ENCODE results near the gene GPR78. TPM values are rescaled to one million over a fixed set of nuclear protein-coding genes. Genes with fewer than 3 reads are reported as not detected.
A peak's percentile ranks its signal among the peaks of the same experiment; 100 is the strongest.

GPR78 gene
- total RNA-seq, 1 experiment from 2014 or later, result 3.4 TPM

DNA sequence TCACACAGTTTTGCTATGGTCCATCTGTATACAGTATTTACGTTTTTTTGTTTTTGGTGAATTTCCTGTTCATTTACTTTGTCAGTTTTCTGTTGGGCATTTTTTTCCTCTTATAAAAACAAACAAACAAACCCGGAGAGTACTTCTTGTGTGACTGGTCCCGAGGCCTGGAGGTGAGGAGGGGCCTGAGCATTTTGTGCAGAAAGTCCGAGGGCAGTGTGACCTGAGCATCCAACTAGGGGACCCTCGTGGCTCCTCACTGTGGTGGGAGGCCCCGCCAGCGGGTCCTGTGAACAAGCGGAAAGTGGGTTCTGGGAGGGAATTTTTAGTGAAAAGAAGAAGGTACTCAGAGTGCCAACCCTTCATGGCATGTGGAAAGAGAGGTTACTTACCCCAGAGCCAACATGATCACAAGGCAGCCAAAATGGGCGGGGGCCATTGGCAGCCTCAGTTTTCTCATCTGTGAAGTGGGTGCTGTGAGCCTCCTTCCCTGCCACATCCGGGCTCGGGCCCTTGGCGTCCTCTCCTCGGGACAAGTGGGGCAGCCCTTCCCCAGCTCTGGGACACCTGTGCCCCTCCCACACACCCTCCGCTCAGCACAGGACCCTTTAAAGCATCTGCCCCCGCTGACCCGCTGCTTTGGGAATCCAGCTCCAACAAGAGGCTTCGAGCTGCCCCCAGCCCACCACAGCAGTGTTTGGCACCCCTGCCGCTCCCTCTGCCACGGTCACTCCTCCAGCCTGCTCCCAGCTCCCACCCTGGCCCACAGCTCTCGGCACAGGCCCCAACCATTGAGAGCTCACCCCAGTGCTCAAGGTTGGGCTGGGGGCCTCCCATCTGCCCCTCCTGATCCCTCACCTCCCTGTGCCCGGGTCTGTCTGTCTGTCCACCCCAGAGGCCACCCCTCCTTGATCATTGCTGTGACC lies 22.8 kb upstream of the GPR78 start:
- Mint-ChIP-seq H3K4me3 (no peak overlapping the region), H3K9me3 (no peaks in the 10 kb centered on the region), H3K36me3 (ENCODE audit: insufficient read depth in 1 of 3, low read depth in 3 of 3) (no peaks in the 10 kb centered on the region), H3K4me1 (peaks cover 35 to 49% of the 10 kb centered on the region in 2 experiments), H3K27ac (peak overlapping the region in 1 of 3 experiments; percentile 56; a peak in 3 of 7 replicates), H3K27me3 (ENCODE audit: low read depth) (no peaks in the 10 kb centered on the region; the same call in 1 of the 2 replicates)
- H2BK20ac ChIP-seq (ENCODE audit: low read depth, low read length, poor library complexity, severe bottlenecking), result no peak overlapping the region
- H3K9ac ChIP-seq (ENCODE audit: extremely low read depth, insufficient read length, low read length), result no peak overlapping the region
- H3K18ac ChIP-seq (ENCODE audit: insufficient read length, low read depth, low read length), result no peak overlapping the region
- no peak overlapping the region for H3T11ph ChIP-seq (ENCODE audit: low read length)
- H3K23me2 ChIP-seq (ENCODE audit: insufficient read length, low read depth, low read length, poor library complexity, severe bottlenecking), result no peaks in the 10 kb centered on the region
- no peaks in the 10 kb centered on the region for H3K9me3 ChIP-seq (ENCODE audit: control insufficient read depth, low read depth, low read length)
- TF ChIP-seq, protein P1, sequence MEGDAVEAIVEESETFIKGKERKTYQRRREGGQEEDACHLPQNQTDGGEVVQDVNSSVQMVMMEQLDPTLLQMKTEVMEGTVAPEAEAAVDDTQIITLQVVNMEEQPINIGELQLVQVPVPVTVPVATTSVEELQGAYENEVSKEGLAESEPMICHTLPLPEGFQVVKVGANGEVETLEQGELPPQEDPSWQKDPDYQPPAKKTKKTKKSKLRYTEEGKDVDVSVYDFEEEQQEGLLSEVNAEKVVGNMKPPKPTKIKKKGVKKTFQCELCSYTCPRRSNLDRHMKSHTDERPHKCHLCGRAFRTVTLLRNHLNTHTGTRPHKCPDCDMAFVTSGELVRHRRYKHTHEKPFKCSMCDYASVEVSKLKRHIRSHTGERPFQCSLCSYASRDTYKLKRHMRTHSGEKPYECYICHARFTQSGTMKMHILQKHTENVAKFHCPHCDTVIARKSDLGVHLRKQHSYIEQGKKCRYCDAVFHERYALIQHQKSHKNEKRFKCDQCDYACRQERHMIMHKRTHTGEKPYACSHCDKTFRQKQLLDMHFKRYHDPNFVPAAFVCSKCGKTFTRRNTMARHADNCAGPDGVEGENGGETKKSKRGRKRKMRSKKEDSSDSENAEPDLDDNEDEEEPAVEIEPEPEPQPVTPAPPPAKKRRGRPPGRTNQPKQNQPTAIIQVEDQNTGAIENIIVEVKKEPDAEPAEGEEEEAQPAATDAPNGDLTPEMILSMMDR (conservative IDR thresholded peaks at IDR 0.05), result no peak
- WGBS (ENCODE audit: extremely low coverage, insufficient read length, low lambda C conversion rate), result no CpG with 5 or more reads among the region's 21 CpGs
- H2BK12ac ChIP-seq (ENCODE audit: insufficient read length, low read depth, low read length), result no peak overlapping the region
- H3K79me2 ChIP-seq (ENCODE audit: insufficient read depth, low read length), result no peaks in the 10 kb centered on the region
- H3K23ac ChIP-seq (ENCODE audit: insufficient read length, low read depth, low read length), result no peak overlapping the region
- no peak overlapping the region for H3K56ac ChIP-seq (ENCODE audit: insufficient read length, low read depth, low read length)
- no peak overlapping the region for H2AK5ac ChIP-seq (ENCODE audit: insufficient read length, low read length)
- no peak overlapping the region for H3K14ac ChIP-seq (ENCODE audit: insufficient read depth, low read length)
- H3K4me2 ChIP-seq (ENCODE audit: insufficient read depth, insufficient read length, low read length), result no peak overlapping the region
- no peak overlapping the region for H4K8ac ChIP-seq (replicated peaks; ENCODE audit: insufficient read length, low read depth, low read length)
- no peaks in the 10 kb centered on the region for H3K27me3 ChIP-seq (ENCODE audit: insufficient read depth, low read length)
- H2BK120ac ChIP-seq (ENCODE audit: low read depth, low read length, poor library complexity, severe bottlenecking), result no peak overlapping the region
- H4K91ac ChIP-seq (ENCODE audit: insufficient read length, low read depth, low read length), result no peak overlapping the region
- H3K4ac ChIP-seq (ENCODE audit: low read depth, low read length), result no peak overlapping the region
- no peak overlapping the region for H3K27ac ChIP-seq (ENCODE audit: insufficient read length, low read depth, low read length)
- no peak overlapping the region for H2BK15ac ChIP-seq (ENCODE audit: low read depth, low read length)
- no peaks in the 10 kb centered on the region for H3K79me1 ChIP-seq (ENCODE audit: insufficient read depth, low read depth, low read length, poor library complexity, severe bottlenecking)
- H2AFZ ChIP-seq (ENCODE audit: low read length), result no peak overlapping the region
- DNase-seq, result no peak
- H3K4me1 ChIP-seq (ENCODE audit: insufficient read depth, low read length), result no peaks in the 10 kb centered on the region
- no peak overlapping the region for H2BK5ac ChIP-seq (ENCODE audit: insufficient read length, low read length)
- H4K5ac ChIP-seq (ENCODE audit: insufficient read length, low read depth, low read length), result no peak overlapping the region
- no peaks in the 10 kb centered on the region for H4K20me1 ChIP-seq (ENCODE audit: control insufficient read depth, insufficient read depth, insufficient read length)
